Upper lobe of right lung (tissue), 1 donor: ENCODE measurements around the gene UCKL1. TPM values are rescaled to one million over a fixed set of nuclear protein-coding genes. Genes with fewer than 3 reads are reported as not detected.

Experiments used
- ATAC-seq: fragments of 200-7000 bp; cut with Tn5 transposase; one replicate; pipeline ENCODE4 v1.9.1; 2020; ENCODE audit warnings: mild to moderate bottlenecking, moderate library complexity
- DNase-seq: peaks from one replicate; pipeline ENCODE4 v3.0.0-alpha.2; 2020
- H3K27ac ChIP-seq: fragments of 200-600 bp; one replicate; pipeline ENCODE4 v1.8.0; 2022
- H3K27me3 ChIP-seq: fragments of 200-600 bp; one replicate; pipeline ENCODE4 v1.8.0; 2022; ENCODE audit warnings: mild to moderate bottlenecking
- H3K36me3 ChIP-seq: fragments of 200-600 bp; one replicate; pipeline ENCODE4 v1.8.0; 2022
- H3K4me1 ChIP-seq: fragments of 200-600 bp; one replicate; pipeline ENCODE4 v1.8.0; 2022
- H3K4me3 ChIP-seq: fragments of 200-600 bp; one replicate; pipeline ENCODE4 v1.8.0; 2022; ENCODE audit warnings: mild to moderate bottlenecking
- H3K9me3 ChIP-seq: fragments of 200-600 bp; one replicate; pipeline ENCODE4 v1.8.0; 2022
- intact Hi-C: fragments of 100-400 bp; cut with DNase I; formaldehyde crosslinking; loops from one replicate; pipeline ENCODE4 v1.11.0; 2022
- total RNA-seq: library from RNA; stranded (reverse); fragmentation: NEBNext Ultra II Directional; extraction: Animal tissue kit (Norgen Biotek cat#: 25700); gene quantifications from one replicate; pipeline ENCODE4 v1.2.1, GENCODE V29; 2021
- TF ChIP-seq, protein P1 (sequence below): fragments of 200-600 bp; IDR thresholded peaks from one replicate; pipeline ENCODE4 v1.8.0; 2022; ENCODE audit warnings: antibody characterized with exemption
- donor health status: DM: no; HTN: yes; CAD: no; lungs with severe emphysema.

Gene UCKL1
- total RNA-seq, 1 donor from 2014 or later = 38.9 TPM

GRCh38 chr20:63940472-63941266 lies 15.5 kb downstream of the UCKL1 start:
- no peak for DNase-seq
- peak overlapping the region; percentile 72 for H3K27ac ChIP-seq
- H3K36me3 ChIP-seq = peaks cover 58% of the 10 kb centered on the region

DNA sequence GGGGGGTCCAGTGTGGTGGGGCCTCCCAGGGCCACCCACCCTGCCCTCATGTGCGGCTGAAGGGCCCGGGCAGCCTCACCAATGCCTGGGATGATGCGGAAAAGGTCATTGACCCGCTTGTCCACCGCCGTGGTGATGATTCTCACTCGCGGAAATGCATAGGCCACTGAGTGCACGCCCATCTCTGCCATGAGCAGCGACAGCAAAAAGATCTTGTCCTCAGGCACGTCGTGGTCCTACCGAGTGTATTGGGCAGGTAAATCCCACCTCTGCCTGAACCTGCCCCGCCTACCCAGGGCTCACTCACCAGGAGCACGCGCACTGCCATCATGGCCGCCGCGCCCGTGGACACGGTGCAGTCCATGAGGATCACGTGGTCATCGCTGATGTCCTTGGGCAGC lies 16.1 kb downstream of the UCKL1 start:
- H3K4me3 ChIP-seq = no peak overlapping the region
- no peaks in the 10 kb centered on the region for H3K27me3 ChIP-seq
- H3K9me3 ChIP-seq = no peaks in the 10 kb centered on the region
- no peak overlapping the region for H3K27ac ChIP-seq
- H3K36me3 ChIP-seq = peaks cover 58% of the 10 kb centered on the region
- intact Hi-C loops = no loop called here
- TF ChIP-seq, protein P1, sequence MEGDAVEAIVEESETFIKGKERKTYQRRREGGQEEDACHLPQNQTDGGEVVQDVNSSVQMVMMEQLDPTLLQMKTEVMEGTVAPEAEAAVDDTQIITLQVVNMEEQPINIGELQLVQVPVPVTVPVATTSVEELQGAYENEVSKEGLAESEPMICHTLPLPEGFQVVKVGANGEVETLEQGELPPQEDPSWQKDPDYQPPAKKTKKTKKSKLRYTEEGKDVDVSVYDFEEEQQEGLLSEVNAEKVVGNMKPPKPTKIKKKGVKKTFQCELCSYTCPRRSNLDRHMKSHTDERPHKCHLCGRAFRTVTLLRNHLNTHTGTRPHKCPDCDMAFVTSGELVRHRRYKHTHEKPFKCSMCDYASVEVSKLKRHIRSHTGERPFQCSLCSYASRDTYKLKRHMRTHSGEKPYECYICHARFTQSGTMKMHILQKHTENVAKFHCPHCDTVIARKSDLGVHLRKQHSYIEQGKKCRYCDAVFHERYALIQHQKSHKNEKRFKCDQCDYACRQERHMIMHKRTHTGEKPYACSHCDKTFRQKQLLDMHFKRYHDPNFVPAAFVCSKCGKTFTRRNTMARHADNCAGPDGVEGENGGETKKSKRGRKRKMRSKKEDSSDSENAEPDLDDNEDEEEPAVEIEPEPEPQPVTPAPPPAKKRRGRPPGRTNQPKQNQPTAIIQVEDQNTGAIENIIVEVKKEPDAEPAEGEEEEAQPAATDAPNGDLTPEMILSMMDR = no peak
- no peak for ATAC-seq
- no peak for DNase-seq
- peaks cover 22% of the 10 kb centered on the region for H3K4me1 ChIP-seq

More at GRCh38 chr20:63940472-63941266, 15.5 kb downstream of the UCKL1 start:
- no peaks in the 10 kb centered on the region for H3K27me3 ChIP-seq
- intact Hi-C loops = no loop called here
- H3K4me3 ChIP-seq = no peak overlapping the region
- H3K4me1 ChIP-seq = peaks cover 22% of the 10 kb centered on the region
- TF ChIP-seq, protein P1 = no peak
- no peaks in the 10 kb centered on the region for H3K9me3 ChIP-seq
- no peak for ATAC-seq

- H3K36me3 ChIP-seq = peaks cover 58% of the 10 kb centered on the region
- ATAC-seq (no peak), DNase-seq (no peak)
- H3K4me1 ChIP-seq = peaks cover 22% of the 10 kb centered on the region
- TF ChIP-seq, protein P1 = no peak
- intact Hi-C loops = no loop called here
- H3K9me3 ChIP-seq = no peaks in the 10 kb centered on the region
- H3K27ac ChIP-seq = no peak overlapping the region
- H3K4me3 ChIP-seq = no peak overlapping the region
- no peaks in the 10 kb centered on the region for H3K27me3 ChIP-seq
These were observed 16.9 kb downstream of the UCKL1 start for GRCh38 chr20:63939061-63939935.

DNA sequence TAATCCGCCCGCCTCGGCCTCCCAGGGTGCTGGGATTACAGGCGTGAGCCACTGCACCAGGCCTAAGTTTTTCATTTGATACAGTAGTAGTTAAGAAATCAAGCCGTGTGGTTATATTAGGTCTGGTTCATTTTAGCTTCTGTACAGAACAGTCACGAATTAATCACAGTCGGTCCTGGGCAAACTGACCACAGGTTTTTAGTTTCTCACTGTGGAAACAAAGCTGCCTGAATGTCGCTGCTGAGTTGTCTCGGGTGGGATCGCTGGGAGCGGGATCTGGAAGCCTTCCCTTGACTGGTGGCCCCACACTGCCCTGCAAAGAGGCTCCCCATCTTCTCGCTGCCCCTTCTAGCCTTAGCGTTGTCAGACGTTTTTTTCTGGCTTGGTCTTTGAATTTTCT lies 18.6 kb downstream of the UCKL1 start:
- DNase-seq (no peak), ATAC-seq (no peak)
- TF ChIP-seq, protein P1 = no peak
- H3K36me3 ChIP-seq = peaks cover 53% of the 10 kb centered on the region
- no peaks in the 10 kb centered on the region for H3K27me3 ChIP-seq
- intact Hi-C loops = no loop called here
- H3K9me3 ChIP-seq = no peaks in the 10 kb centered on the region
- H3K4me3 ChIP-seq = no peak overlapping the region
- peaks cover 8% of the 10 kb centered on the region for H3K4me1 ChIP-seq
- H3K27ac ChIP-seq = no peak overlapping the region

DNA sequence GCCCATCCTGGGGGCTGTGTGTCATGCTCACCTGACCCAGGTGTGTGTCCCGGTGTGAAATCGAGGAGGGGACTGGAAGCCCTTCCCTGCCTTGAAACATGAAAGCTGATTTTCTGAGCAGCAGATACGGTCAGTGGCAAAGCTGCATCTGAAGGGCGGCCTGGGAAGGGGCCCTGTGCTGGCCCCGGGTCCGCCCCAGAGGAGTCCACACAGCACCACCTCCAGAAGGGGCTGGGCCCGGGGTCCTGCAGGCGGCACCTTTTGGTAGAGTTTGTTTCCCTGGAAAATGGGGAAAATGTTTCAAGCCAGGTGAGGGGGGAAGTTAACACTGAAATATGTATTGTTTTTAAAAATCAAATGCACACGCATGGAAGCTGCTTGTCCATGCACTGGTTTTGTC lies 20.8 kb downstream of the UCKL1 start:
- H3K27ac ChIP-seq = no peak overlapping the region
- intact Hi-C loops = no loop called here
- ATAC-seq (no peak), DNase-seq (no peak)
- H3K4me3 ChIP-seq = no peak overlapping the region
- no peaks in the 10 kb centered on the region for H3K27me3 ChIP-seq
- TF ChIP-seq, protein P1 = no peak
- H3K4me1 ChIP-seq = no peaks in the 10 kb centered on the region
- no peaks in the 10 kb centered on the region for H3K9me3 ChIP-seq
- peaks cover 67% of the 10 kb centered on the region for H3K36me3 ChIP-seq
